Ectodermal cell (in vitro differentiated cells): Measurements from ENCODE around the gene GALR2.
"Not testable (repeated sequence)": the region's sequence is repeated elsewhere in the genome, so short reads cannot be mapped to it uniquely, and the experiment has no call there.

Experiments
- H3K27ac ChIP-seq: 2 replicates; pipeline ENCODE4 v1.7.0; 2013; ENCODE audit warnings: mild to moderate bottlenecking, low read depth, low read length; ENCODE audit not compliant: insufficient read depth, poor library complexity, severe bottlenecking
- H3K27me3 ChIP-seq: 2 replicates; pipeline ENCODE4 v1.7.0; 2013; ENCODE audit warnings: mild to moderate bottlenecking, low read length; ENCODE audit not compliant: insufficient read depth, control insufficient read depth, poor library complexity, severe bottlenecking
- H3K36me3 ChIP-seq: one replicate; pipeline ENCODE4 v1.7.0; 2013; ENCODE audit warnings: low read length; ENCODE audit not compliant: control insufficient read depth, insufficient read depth
- H3K4me1 ChIP-seq: one replicate; pipeline ENCODE4 v1.7.0; 2013; ENCODE audit warnings: low read length; ENCODE audit not compliant: control insufficient read depth, insufficient read depth
- H3K4me3 ChIP-seq: 2 replicates; pipeline ENCODE4 v1.7.0; 2013; ENCODE audit warnings: low read depth, low read length, control low read depth; ENCODE audit not compliant: insufficient read depth
- H3K9me3 ChIP-seq: 2 replicates; pipeline ENCODE4 v1.7.0; 2013; ENCODE audit warnings: mild to moderate bottlenecking, low read length, moderate library complexity; ENCODE audit not compliant: control insufficient read depth
- WGBS, 2 experiments: methylation state at CpG; one replicate each; pipeline ENCODE4 v1.1.7; 2013; ENCODE audit warnings: missing lambda C conversion rate in 2 of 2; 5-methylcytosine and 5-hydroxymethylcytosine counted together

Gene GALR2

DNA sequence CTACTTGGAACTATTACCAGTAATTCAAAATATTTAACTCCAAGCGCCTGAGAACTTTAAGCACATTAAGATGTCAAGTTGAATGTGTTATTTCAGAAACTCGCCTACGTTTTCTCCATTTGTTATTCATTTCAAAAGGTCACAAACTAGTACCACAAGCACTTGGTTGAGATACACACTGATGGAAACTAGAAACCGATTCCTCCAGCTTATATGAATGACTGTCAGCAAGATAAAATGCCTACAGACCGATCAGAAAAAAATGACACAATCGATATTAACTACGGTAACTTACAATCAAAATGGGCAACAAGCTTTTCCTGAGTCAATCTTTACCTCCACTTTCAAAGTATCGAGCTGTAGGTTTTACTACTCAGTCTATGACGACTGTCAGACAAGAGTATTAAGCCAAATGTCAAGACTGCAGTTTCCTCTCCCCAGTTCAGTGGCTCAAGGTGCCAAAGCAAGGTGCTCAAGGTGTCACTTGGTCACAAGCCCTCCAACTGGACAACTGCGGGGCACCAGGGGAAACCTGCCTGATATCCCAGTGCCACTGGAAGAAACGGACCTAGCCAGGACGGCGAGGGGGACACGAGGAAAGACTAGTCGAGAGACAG, 2.9 kb upstream of the GALR2 start:
- 27 to 28% methylated on average over 15 of the region's 15 CpGs for WGBS, 2 experiments
- peak overlapping the region; percentile 87 for H3K4me3 ChIP-seq
- H3K9me3 ChIP-seq, result no peaks in the 10 kb centered on the region
- peaks cover 10% of the 10 kb centered on the region for H3K36me3 ChIP-seq
- H3K27ac ChIP-seq, result no peak overlapping the region
- peaks cover 15% of the 10 kb centered on the region for H3K4me1 ChIP-seq
- H3K27me3 ChIP-seq, result peaks cover 36% of the 10 kb centered on the region

DNA sequence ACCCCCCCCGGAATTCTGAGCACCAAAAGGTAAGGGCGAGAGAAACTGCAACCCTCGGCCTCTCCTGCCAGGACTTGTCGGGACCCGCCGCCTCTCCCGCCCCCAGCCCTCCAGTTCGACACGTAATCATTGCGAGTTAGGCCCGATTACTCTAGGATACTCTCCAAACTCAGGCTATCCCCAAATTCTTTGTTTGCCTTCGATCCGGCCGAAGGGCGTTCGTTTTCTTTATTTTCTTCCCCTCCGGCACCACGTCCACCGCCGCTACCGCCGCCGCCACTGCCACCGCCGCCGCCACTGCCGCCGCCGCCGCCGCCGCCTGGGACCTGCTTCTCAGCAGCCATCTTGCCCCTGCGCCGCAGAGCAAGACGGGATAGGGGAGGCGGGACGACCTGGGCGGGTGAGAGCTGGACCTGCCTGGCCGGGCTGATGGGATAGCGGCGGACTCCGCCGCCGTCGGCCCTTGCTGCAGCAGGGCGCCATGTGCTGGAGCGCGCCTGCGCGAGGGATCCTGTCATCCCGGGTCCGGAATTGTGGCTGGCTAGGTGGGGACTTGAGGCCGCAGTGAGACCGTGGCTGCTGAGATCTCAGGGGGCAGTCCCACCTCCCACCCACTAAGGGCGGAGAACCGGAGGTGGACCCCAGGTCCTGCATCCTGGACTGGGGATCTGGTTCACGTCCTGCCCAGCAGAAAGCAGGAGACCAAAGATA, 2.3 kb upstream of the GALR2 start, which contains the start of gene SRP68:
SRP68 (minus strand) TSS at position 370 of the 711 bp plus-strand sequence; CDS start at position 344, 26 bp downstream.
- H3K27me3 ChIP-seq, result peaks cover 42% of the 10 kb centered on the region

DNA sequence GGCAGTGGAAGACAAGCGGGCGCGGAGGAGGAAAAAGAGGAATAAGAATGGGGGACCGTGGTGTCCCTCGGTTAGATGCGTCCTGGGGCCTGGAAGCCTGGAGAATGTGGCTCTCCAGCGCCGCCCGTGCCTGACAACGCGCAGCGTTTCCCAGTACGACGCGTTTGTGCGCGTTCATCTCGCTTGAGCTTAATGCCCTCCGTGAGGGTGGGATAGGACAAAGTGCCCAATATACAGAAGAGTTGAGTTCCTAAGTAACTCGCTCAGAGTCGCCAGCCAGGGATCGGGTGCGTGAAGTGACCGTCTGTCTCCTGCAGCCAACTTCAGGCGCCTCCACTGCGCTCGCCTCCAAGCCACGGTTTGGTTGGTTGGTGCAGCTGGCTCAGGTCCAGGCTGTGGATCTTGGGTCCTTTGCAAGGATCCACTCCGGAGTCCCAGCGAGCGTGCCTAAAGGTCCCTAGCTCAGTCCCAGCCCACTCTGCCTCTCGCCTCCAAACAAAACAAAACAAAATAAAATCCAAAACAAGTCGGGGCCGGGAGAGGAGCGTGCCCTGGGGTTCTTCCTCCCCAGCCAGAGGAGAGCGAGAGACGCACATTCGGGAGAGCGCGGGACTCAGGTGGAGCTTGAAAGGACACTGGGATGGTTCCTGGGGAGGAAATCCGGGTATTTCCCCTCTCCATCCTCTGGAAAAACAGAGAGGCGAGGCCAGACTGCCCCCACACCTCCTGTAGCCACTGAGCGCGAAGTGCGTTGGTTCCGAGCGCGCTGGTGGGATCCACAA, 974 bp downstream of the GALR2 start:
- Histone ChIP-seq H3K9me3 (no peaks in the 10 kb centered on the region), H3K4me1 (peaks cover 31% of the 10 kb centered on the region), H3K36me3 (no peaks in the 10 kb centered on the region), H3K27me3 (peaks cover 72% of the 10 kb centered on the region), H3K4me3 (no peak overlapping the region), H3K27ac (no peak overlapping the region)
- 7% methylated on average over 48 of the region's 48 CpGs for WGBS, 2 experiments

More for the DNA sequence above, 2.3 kb upstream of the GALR2 start, which contains the start of gene SRP68:
- H3K36me3 ChIP-seq, result peaks cover 5% of the 10 kb centered on the region
- peak within 1 kb of the TSS; percentile 87 for H3K4me3 ChIP-seq
- H3K9me3 ChIP-seq, result no peaks in the 10 kb centered on the region
- peaks cover 17% of the 10 kb centered on the region for H3K4me1 ChIP-seq
- WGBS, 2 experiments, result 1% methylated on average over 57 of the region's 57 CpGs
- no peak within 1 kb of the TSS for H3K27ac ChIP-seq

DNA sequence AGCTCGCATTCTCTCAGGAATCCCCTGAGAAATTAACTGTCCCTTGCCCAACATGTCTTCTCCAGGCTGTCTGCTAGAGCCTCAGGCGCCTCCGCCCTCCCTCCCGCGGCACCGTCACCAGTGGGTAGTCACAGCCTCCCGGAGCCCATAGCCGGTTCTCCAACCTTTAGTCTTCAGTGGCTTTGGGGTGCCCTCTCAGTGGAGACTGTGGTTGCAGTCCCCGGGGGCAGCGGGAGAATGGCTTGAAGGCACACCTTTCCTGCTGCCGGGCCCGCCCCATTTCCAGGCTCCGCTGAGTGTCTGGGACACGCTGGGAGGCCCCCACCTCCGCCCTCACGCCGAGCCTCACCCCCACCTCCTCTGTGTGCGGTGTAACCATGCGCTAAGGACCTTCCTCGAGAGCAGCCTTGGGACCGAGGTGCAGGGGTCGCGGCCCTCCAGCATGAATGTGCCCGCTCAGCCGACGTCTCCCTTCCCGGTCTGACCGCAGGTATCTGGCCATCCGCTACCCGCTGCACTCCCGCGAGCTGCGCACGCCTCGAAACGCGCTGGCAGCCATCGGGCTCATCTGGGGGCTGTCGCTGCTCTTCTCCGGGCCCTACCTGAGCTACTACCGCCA, 1.7 kb downstream of the GALR2 start:
- Histone ChIP-seq H3K4me3 (no peak overlapping the region), H3K36me3 (no peaks in the 10 kb centered on the region), H3K9me3 (no peaks in the 10 kb centered on the region), H3K27ac (no peak overlapping the region), H3K27me3 (peaks cover 72% of the 10 kb centered on the region), H3K4me1 (peaks cover 28% of the 10 kb centered on the region)
- 6 to 7% methylated on average over 41 of the region's 41 CpGs for WGBS, 2 experiments

DNA sequence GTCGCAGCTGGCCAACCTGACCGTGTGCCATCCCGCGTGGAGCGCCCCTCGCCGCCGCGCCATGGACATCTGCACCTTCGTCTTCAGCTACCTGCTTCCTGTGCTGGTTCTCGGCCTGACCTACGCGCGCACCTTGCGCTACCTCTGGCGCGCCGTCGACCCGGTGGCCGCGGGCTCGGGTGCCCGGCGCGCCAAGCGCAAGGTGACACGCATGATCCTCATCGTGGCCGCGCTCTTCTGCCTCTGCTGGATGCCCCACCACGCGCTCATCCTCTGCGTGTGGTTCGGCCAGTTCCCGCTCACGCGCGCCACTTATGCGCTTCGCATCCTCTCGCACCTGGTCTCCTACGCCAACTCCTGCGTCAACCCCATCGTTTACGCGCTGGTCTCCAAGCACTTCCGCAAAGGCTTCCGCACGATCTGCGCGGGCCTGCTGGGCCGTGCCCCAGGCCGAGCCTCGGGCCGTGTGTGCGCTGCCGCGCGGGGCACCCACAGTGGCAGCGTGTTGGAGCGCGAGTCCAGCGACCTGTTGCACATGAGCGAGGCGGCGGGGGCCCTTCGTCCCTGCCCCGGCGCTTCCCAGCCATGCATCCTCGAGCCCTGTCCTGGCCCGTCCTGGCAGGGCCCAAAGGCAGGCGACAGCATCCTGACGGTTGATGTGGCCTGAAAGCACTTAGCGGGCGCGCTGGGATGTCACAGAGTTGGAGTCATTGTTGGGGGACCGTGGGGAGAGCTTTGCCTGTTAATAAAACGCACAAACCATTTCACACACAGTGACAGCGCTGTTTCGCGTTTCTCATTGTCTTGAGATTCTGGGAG, 2.4 kb downstream of the GALR2 start:
- WGBS, 2 experiments, result 10% methylated on average over 82 of the region's 82 CpGs
- Histone ChIP-seq H3K36me3 (no peaks in the 10 kb centered on the region), H3K27ac (no peak overlapping the region), H3K4me1 (peaks cover 28% of the 10 kb centered on the region), H3K9me3 (no peaks in the 10 kb centered on the region), H3K4me3 (no peak overlapping the region), H3K27me3 (peaks cover 72% of the 10 kb centered on the region)

DNA sequence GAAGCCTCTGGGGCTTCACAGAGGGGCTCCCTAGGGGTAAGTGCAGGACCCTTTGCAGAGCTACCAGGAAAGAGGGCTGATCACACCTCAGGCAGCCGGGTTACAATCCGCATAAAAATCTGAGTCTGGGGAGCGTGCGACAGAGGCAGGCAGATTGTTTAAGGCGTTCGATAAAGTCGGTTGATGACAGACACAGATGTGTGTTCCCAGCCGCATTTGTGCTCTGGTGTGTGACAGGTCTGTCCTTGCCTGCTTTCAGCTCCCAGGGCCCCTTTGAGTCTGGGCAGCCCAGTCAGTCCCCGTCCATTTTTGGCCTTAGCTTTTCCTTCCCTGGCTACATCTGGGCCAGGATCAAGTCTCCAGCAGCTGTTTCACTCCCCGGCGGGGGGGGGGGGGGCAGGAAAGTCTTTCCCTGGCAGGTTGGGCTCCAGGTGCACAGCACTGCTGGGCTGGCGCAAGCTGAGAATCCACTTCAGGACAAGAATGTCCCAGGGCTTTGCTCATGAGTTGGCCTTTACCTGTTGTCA, 3.1 kb downstream of the GALR2 start:
- 47 to 52% methylated on average over 10 of the region's 12 CpGs for WGBS, 2 experiments
- peaks cover 72% of the 10 kb centered on the region for H3K27me3 ChIP-seq
- H3K36me3 ChIP-seq, result no peaks in the 10 kb centered on the region
- no peaks in the 10 kb centered on the region for H3K9me3 ChIP-seq
- no peak overlapping the region for H3K4me3 ChIP-seq
- peaks cover 28% of the 10 kb centered on the region for H3K4me1 ChIP-seq
- no peak overlapping the region for H3K27ac ChIP-seq

DNA sequence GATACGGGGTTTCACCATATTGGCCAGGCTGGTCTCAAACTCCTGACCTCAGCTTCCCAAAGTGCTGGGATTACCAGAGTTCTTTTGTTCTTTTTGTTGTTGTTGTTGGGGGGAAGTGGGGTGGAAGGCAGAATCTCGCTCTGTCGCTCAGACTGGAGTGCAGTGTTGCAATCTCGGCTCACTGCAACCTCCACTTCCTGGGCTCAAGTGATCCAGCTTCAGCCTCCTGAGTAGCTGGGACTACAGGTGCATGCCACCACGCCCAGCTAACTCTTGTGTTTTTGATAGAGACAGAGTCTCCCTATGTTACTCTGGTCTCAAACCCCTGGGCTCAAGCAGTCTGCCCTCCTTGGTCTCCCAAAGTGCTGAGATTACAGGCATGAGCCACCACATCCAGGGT, 3.8 kb downstream of the GALR2 start:
- not testable (repeated sequence) for H3K36me3 ChIP-seq

DNA sequence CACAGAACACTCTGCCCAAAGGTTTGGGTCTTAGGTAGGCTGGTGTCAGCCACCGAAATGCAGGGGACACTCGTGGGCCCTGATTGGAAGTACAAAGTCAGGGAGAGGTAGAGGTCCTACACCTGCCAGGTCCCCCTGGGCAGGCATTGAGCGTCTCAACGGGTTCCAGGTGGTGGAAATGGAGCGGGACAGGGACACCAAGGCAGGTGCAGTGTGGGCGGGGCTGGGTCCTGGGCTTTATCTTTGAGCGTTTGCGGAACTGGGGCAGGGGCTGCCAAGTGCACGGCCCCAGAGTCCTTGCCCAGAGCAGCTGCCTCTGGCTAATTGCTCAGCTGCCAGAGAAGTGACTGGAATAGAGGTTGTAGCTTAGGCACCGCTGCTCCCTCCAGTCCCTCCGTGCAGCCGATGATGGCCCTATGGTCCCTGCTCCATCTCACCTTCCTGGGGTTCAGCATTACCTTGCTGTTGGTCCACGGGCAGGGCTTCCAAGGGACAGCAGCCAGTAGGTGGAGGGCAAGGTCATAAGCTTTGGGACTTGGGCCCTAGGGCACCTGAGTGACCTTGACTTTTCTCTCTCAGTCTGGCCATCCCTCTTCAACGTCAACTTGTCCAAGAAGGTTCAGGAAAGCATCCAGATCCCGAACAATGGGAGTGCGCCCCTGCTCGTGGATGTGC, 4.4 kb downstream of the GALR2 start, which contains the start of gene ZACN:
ZACN (plus strand) TSS at position 323 of the 675 bp plus-strand sequence; CDS start at position 406, 83 bp downstream.
- no peaks in the 10 kb centered on the region for H3K9me3 ChIP-seq

More for the DNA sequence above, 3.8 kb downstream of the GALR2 start:
- H3K9me3 ChIP-seq, H3K27ac ChIP-seq, H3K4me3 ChIP-seq: not testable (repeated sequence)
- Histone ChIP-seq H3K4me1 (peaks cover 28% of the 10 kb centered on the region), H3K27me3 (peaks cover 69% of the 10 kb centered on the region)
- 86 to 87% methylated on average over 5 of the region's 5 CpGs for WGBS, 2 experiments

DNA sequence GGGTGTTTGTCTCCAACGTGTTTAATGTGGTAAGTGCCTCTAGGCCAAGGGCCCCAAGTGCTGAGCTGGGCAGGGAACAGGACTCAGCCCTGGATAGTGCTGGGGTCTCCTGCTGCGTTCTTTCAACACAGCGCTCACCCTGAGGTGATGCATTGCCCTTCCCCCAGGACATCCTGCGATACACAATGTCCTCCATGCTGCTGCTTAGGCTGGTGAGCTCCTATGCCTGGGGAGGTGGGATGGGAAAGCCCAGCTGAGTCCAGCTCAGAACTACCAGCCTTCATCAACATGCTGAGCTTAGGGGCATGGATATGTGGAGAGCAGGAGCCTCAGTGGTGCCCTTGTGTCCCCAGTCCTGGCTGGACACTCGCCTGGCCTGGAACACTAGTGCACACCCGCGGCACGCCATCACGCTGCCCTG, 5.0 kb downstream of the GALR2 start:
- Histone ChIP-seq H3K36me3 (peaks cover 10% of the 10 kb centered on the region), H3K27ac (no peak overlapping the region), H3K4me3 (no peak overlapping the region), H3K4me1 (peaks cover 28% of the 10 kb centered on the region), H3K9me3 (no peaks in the 10 kb centered on the region), H3K27me3 (peaks cover 57% of the 10 kb centered on the region)
- 58 to 65% methylated on average over 9 of the region's 9 CpGs for WGBS, 2 experiments

More for the DNA sequence above, 4.4 kb downstream of the GALR2 start, which contains the start of gene ZACN:
- peaks cover 62% of the 10 kb centered on the region for H3K27me3 ChIP-seq
- WGBS, 2 experiments, result 84 to 87% methylated on average over 17 of the region's 17 CpGs
- H3K36me3 ChIP-seq, result peaks cover 5% of the 10 kb centered on the region
- H3K4me1 ChIP-seq, result peaks cover 28% of the 10 kb centered on the region
- H3K4me3 ChIP-seq, result no peak within 1 kb of the TSS
- no peak within 1 kb of the TSS for H3K27ac ChIP-seq
